ENCODE data around the gene ANAPC2. TPM values are rescaled to one million over a fixed set of nuclear protein-coding genes. Genes with fewer than 3 reads are reported as not detected.

ANAPC2 gene
- polyA plus RNA-seq, 3 donors: 1.9 to 76.8 (median 2.0) TPM

DNA sequence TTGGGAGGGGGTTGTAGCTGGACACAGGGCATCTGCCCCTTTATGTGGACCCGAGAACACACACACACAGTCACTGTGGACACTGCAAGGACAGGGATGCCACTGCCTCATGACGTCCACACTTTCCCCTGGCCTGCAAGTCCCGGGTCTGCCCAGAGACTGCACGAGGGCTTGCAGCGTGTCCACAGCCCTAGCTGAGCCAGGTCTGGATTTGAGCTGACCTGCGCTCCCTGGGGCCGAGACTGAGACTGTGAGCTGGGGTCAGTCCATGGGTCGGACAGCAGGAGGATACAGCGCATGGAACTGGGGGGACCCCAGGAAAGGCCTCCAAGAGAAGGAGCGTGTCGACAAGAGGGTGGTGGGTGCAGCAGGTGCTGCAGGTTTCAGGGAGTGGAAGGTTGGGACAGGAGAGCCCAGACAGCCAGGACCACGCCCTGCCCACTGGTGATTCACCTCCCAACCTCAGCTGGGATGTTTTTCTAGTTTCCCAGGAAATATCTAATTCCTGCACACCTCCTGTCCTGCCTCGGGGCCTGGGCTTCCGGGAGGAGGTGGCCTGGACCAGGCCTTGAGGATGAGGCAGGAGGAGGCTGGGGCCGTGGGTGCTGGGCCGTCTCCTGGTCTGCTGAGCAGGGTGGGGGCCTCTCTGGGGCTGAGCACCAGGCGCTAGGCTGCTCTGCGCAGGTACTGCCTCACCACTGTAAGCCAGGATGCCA, 38.1 kb upstream of the ANAPC2 start:
- no peak overlapping the region for H2AFZ ChIP-seq (ENCODE audit: insufficient read depth, low read depth, low read length, poor library complexity, severe bottlenecking)
- peaks cover 4 to 39% (median 5%) of the 10 kb centered on the region in 3 donors for H3K27me3 Mint-ChIP-seq (ENCODE audit: low read depth in 3 of 3)
- H3K27ac ChIP-seq (ENCODE audit: low read depth in 1 of 2, low read length in 2 of 2): no peak overlapping the region
- no peaks in the 10 kb centered on the region for H4K20me1 ChIP-seq (ENCODE audit: insufficient read depth, low read length)
- no peak for DNase-seq
- H3K36me3 ChIP-seq (replicated peaks in 1 of 2; ENCODE audit: control insufficient read depth in 1 of 2, insufficient read depth in 2 of 2, low read length in 2 of 2): no peaks in the 10 kb centered on the region
- H3K27ac Mint-ChIP-seq: peak overlapping the region in 2 of 7 donors; percentile 41 to 64
- peaks cover 0 to 13% of the 10 kb centered on the region in 2 donors for H3K27me3 ChIP-seq (ENCODE audit: control insufficient read depth in 2 of 2, insufficient read depth in 2 of 2, low read length in 2 of 2)
- H3K36me3 Mint-ChIP-seq: no peaks in the 10 kb centered on the region
- no peaks in the 10 kb centered on the region for H3K9me3 ChIP-seq (replicated peaks in 1 of 2; ENCODE audit: control insufficient read depth in 1 of 2, insufficient read depth in 1 of 2, low read length in 2 of 2)
- no peak overlapping the region for H3K4me2 ChIP-seq (replicated peaks; ENCODE audit: extremely low read depth, low read length, poor library complexity, severe bottlenecking)
- H3K4me1 ChIP-seq (ENCODE audit: control insufficient read depth in 1 of 2, insufficient read depth in 2 of 2, low read length in 2 of 2): peaks cover 28 to 33% of the 10 kb centered on the region in 2 donors
- H3K9me3 Mint-ChIP-seq: peaks cover 0 to 2% (median 0%) of the 10 kb centered on the region in 7 donors
- no peak overlapping the region for H3K4me3 Mint-ChIP-seq
- intact Hi-C loops (cut with micrococcal nuclease): loop anchor here in 1 of 2 donors (5.0 kb wide), 1 partner anchor 109 kb away; no protein-coding TSS in a partner anchor
- TF ChIP-seq, protein P1, sequence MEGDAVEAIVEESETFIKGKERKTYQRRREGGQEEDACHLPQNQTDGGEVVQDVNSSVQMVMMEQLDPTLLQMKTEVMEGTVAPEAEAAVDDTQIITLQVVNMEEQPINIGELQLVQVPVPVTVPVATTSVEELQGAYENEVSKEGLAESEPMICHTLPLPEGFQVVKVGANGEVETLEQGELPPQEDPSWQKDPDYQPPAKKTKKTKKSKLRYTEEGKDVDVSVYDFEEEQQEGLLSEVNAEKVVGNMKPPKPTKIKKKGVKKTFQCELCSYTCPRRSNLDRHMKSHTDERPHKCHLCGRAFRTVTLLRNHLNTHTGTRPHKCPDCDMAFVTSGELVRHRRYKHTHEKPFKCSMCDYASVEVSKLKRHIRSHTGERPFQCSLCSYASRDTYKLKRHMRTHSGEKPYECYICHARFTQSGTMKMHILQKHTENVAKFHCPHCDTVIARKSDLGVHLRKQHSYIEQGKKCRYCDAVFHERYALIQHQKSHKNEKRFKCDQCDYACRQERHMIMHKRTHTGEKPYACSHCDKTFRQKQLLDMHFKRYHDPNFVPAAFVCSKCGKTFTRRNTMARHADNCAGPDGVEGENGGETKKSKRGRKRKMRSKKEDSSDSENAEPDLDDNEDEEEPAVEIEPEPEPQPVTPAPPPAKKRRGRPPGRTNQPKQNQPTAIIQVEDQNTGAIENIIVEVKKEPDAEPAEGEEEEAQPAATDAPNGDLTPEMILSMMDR (IDR thresholded peaks at IDR 0.05): no peak
- H3K4me3 ChIP-seq (replicated peaks in 1 of 3; ENCODE audit: low read depth in 2 of 3, low read length in 3 of 3): no peak overlapping the region
- peaks cover 20% of the 10 kb centered on the region for H3K4me1 Mint-ChIP-seq
- WGBS (ENCODE audit: insufficient coverage): 75% methylated on average over 14 of the region's 18 CpGs
- no peak overlapping the region for H3K9ac ChIP-seq (ENCODE audit: insufficient read depth, low read length, poor library complexity, severe bottlenecking)
- H3K79me2 ChIP-seq (ENCODE audit: insufficient read depth, low read length): no peaks in the 10 kb centered on the region

DNA sequence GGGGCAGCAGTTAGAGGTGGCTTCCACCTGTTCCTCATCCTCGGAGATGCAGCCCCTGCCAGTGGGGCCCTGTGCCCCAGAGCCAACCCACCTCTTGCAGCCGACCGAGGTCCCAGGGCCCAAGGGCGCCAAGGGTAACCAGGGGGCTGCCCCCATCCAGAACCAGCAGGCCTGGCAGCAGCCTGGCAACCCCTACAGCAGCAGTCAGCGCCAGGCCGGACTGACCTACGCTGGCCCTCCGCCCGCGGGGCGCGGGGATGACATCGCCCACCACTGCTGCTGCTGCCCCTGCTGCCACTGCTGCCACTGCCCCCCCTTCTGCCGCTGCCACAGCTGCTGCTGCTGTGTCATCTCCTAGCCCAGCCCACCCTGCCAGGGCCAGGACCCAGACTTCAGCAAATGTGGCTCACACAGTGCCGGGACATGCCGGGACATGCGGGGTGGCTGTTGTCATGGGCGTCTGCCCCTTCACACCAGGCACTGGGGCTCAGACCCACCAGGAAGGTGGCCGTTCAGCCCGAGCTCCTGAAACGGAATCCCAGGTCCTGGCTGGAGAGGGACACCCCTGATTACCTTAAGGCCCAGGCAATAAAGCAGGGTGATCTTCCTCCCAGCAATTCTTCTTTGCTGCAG, 37.5 kb upstream of the ANAPC2 start:
- H3K9ac ChIP-seq (ENCODE audit: insufficient read depth, low read length, poor library complexity, severe bottlenecking): no peak overlapping the region
- TF ChIP-seq, protein P1 (IDR thresholded peaks at IDR 0.05): no peak
- intact Hi-C loops (cut with micrococcal nuclease): loop anchor here in 1 of 2 donors (5.0 kb wide), 1 partner anchor 109 kb away; no protein-coding TSS in a partner anchor

More for the DNA sequence above, 37.5 kb upstream of the ANAPC2 start:
- H3K4me1 ChIP-seq (ENCODE audit: control insufficient read depth in 1 of 2, insufficient read depth in 2 of 2, low read length in 2 of 2): peaks cover 29 to 35% of the 10 kb centered on the region in 2 donors
- no peak overlapping the region for H3K4me2 ChIP-seq (replicated peaks; ENCODE audit: extremely low read depth, low read length, poor library complexity, severe bottlenecking)
- H3K9me3 ChIP-seq (replicated peaks in 1 of 2; ENCODE audit: control insufficient read depth in 1 of 2, insufficient read depth in 1 of 2, low read length in 2 of 2): no peaks in the 10 kb centered on the region
- H3K36me3 ChIP-seq (replicated peaks in 1 of 2; ENCODE audit: control insufficient read depth in 1 of 2, insufficient read depth in 2 of 2, low read length in 2 of 2): no peaks in the 10 kb centered on the region
- Mint-ChIP-seq H3K4me3 (no peak overlapping the region), H3K27me3 (ENCODE audit: low read depth in 3 of 3) (peaks cover 5 to 42% (median 6%) of the 10 kb centered on the region in 3 donors), H3K4me1 (peaks cover 20% of the 10 kb centered on the region), H3K9me3 (peaks cover 0 to 2% (median 0%) of the 10 kb centered on the region in 7 donors), H3K27ac (no peak overlapping the region), H3K36me3 (no peaks in the 10 kb centered on the region)
- H3K4me3 ChIP-seq (replicated peaks in 1 of 3; ENCODE audit: low read depth in 2 of 3, low read length in 3 of 3): no peak overlapping the region
- H3K27ac ChIP-seq (ENCODE audit: low read depth in 1 of 2, low read length in 2 of 2): no peak overlapping the region
- H2AFZ ChIP-seq (ENCODE audit: insufficient read depth, low read depth, low read length, poor library complexity, severe bottlenecking): no peak overlapping the region
- no peaks in the 10 kb centered on the region for H4K20me1 ChIP-seq (ENCODE audit: insufficient read depth, low read length)
- H3K27me3 ChIP-seq (ENCODE audit: control insufficient read depth in 2 of 2, insufficient read depth in 2 of 2, low read length in 2 of 2): peaks cover 0 to 18% of the 10 kb centered on the region in 2 donors
- WGBS (ENCODE audit: insufficient coverage): 78% methylated on average over 21 of the region's 21 CpGs
- no peaks in the 10 kb centered on the region for H3K79me2 ChIP-seq (ENCODE audit: insufficient read depth, low read length)
- no peak for DNase-seq

Measured in CD14-positive monocyte (primary cell).